Chondrocyte (in vitro differentiated cells): Measurements from ENCODE around the gene FAM114A2. TPM values are rescaled to one million over a fixed set of nuclear protein-coding genes. Genes with fewer than 3 reads are reported as not detected.
A peak's percentile ranks its signal among the peaks of the same experiment; 100 is the strongest.

ENCODE experiments used
- DNase-seq: peaks from one replicate; pipeline ENCODE4 v3.0.0; 2021; ENCODE audit warnings: mixed read lengths, low spot score
- H3K27ac Mint-ChIP-seq: one replicate; pipeline ENCODE4 v1.8.0; 2021; ENCODE audit warnings: mild to moderate bottlenecking, moderate library complexity, mixed read lengths; ENCODE audit not compliant: unreplicated experiment
- H3K27me3 Mint-ChIP-seq: 2 replicates; pipeline ENCODE4 v1.8.0; 2021; ENCODE audit warnings: low read depth, mixed read lengths
- H3K36me3 Mint-ChIP-seq: 2 replicates; pipeline ENCODE4 v1.8.0; 2021; ENCODE audit warnings: low read depth, mixed read lengths
- H3K4me1 Mint-ChIP-seq: 2 replicates; pipeline ENCODE4 v1.8.0; 2021; ENCODE audit warnings: low read depth, mild to moderate bottlenecking, mixed read lengths
- H3K4me3 Mint-ChIP-seq: one replicate; pipeline ENCODE4 v1.8.0; 2021; ENCODE audit warnings: mild to moderate bottlenecking, moderate library complexity, mixed read lengths; ENCODE audit not compliant: unreplicated experiment
- H3K9me3 Mint-ChIP-seq: 2 replicates; pipeline ENCODE4 v1.8.0; 2021; ENCODE audit warnings: low read depth, mixed read lengths
- total RNA-seq: library from RNA; stranded (reverse); gene quantifications from 3 replicates; pipeline ENCODE4 v1.2.1, GENCODE V29; 2021
- TF ChIP-seq, protein P1 (sequence below): fragments of 200-600 bp; sonication (generic); IDR thresholded peaks from 2 replicates; pipeline ENCODE4 v1.5.0; 2021; ENCODE audit warnings: antibody characterized with exemption, mild to moderate bottlenecking, moderate library complexity

The FAM114A2 gene
- total RNA-seq, 1 donor from 2014 or later: 31.5 TPM

DNA sequence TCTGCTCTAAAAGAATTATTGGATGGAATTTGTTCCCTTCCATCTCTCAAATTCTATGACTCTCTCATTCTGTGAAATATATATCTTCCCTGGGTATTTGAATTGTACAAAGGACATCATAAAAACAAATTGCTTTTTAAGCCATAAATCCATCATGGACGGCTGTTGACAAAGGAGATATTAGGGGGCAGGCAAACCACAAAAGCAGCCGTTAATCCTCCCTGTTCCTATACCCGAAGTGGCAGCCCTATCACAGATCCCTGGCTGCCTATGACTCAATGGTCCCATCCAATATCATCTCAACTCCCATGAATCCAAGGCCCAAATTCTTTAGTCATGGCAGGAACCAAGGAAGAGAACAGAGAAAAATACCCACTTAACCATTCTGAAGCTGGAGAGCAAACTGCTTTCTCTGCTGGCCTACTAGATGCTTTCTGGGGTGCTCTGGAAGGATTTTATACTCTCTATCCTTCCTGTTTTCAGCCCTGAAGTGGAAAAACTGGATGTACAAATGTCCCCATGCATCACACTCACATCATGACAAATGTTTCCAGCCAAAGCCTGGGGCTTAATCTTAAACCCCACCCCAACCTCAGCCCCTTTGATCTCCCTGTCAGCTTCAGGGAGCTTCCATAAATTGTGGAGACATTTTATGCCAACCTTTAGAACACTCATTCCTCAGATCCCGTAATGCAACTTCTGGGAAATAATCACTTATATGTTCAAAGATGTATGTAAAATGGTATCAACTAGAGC lies 59.5 kb downstream of the FAM114A2 start:
- TF ChIP-seq, protein P1, sequence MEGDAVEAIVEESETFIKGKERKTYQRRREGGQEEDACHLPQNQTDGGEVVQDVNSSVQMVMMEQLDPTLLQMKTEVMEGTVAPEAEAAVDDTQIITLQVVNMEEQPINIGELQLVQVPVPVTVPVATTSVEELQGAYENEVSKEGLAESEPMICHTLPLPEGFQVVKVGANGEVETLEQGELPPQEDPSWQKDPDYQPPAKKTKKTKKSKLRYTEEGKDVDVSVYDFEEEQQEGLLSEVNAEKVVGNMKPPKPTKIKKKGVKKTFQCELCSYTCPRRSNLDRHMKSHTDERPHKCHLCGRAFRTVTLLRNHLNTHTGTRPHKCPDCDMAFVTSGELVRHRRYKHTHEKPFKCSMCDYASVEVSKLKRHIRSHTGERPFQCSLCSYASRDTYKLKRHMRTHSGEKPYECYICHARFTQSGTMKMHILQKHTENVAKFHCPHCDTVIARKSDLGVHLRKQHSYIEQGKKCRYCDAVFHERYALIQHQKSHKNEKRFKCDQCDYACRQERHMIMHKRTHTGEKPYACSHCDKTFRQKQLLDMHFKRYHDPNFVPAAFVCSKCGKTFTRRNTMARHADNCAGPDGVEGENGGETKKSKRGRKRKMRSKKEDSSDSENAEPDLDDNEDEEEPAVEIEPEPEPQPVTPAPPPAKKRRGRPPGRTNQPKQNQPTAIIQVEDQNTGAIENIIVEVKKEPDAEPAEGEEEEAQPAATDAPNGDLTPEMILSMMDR: no peak
- Mint-ChIP-seq H3K4me1 (no peaks in the 10 kb centered on the region), H3K4me3 (no peak overlapping the region), H3K36me3 (no peaks in the 10 kb centered on the region), H3K27me3 (peaks cover 35% of the 10 kb centered on the region), H3K9me3 (no peaks in the 10 kb centered on the region), H3K27ac (no peak overlapping the region)
- DNase-seq: no peak

DNA sequence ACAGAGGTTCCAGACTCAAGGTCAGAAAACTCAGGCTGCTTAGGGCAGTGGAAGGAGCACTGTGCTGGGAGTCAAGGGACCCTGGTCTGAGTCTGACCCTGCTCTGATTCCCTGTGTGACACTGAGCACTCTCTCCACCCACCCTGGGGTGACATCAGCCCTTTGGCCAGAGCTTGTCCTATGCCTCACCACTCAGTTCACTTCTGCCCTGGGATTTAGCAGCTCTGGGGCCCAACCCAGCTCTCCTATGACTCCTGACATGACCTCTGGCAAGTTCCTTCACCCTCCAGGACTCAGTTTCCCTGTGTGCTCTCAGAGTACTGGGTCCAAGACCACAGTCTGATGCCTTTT lies 63.9 kb downstream of the FAM114A2 start:
- Mint-ChIP-seq H3K36me3 (peaks cover 2% of the 10 kb centered on the region), H3K4me1 (no peaks in the 10 kb centered on the region)

DNA sequence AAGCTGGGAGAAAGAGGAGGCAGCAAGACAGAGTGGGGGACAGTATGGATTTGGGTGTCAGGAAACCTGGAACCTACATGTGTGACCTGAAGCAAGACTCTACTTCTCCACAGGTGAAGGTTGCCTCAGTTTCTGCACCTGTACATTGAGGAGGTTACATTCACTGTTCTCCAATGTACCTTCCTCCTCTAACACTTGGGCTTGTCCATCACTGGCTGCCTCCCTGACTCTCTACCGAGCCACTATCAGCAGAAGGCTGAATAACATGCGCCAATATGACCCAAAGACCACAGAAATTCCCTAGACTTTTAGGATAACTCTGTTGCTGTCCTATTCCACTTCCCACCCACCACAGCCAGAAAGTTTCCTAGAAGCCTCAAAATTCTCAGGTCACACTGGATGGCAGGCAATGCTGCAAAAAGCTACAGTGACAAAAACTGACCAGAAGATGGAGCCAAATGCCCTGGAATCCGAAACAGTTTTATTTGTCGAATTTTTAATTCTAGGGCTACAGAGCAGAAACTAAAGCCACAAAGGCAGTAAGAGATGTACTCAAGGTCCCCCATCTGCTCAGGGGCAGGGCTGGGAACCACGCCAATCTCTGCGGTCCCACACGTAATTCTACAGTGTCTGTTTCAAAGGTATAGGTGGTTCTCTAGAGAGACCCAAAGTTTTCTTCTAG lies 64.4 kb downstream of the FAM114A2 start:
- H3K27me3 Mint-ChIP-seq: peaks cover 42% of the 10 kb centered on the region
- H3K27ac Mint-ChIP-seq: no peak overlapping the region
- no peaks in the 10 kb centered on the region for H3K9me3 Mint-ChIP-seq
- no peak for DNase-seq
- TF ChIP-seq, protein P1: peak; percentile 93
- H3K36me3 Mint-ChIP-seq: peaks cover 2% of the 10 kb centered on the region
- no peaks in the 10 kb centered on the region for H3K4me1 Mint-ChIP-seq
- H3K4me3 Mint-ChIP-seq: no peak overlapping the region

More for the DNA sequence above, 63.9 kb downstream of the FAM114A2 start:
- no peak for DNase-seq
- H3K27me3 Mint-ChIP-seq: peaks cover 42% of the 10 kb centered on the region
- TF ChIP-seq, protein P1: no peak
- H3K4me3 Mint-ChIP-seq: no peak overlapping the region
- H3K9me3 Mint-ChIP-seq: no peaks in the 10 kb centered on the region
- no peak overlapping the region for H3K27ac Mint-ChIP-seq

DNA sequence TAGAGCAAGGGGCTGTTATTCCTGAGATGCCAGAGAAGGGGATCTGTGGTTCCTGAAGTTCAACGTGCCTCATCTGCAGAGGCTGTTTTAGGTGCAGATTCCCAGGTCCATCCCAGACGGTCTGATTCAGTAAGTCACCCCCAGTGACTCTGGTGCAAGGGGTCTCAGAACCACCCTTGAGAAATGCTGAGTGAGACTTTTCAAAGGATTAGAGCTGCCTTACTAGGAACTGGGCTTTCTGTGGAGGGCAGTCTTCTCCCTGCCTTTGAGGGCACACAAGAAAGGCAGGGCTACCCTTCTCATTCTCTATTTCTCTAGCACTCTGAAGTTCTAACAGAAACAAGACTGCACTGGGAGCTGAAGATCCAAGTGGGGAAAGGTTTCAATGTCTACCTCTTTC lies 66.5 kb downstream of the FAM114A2 start:
- TF ChIP-seq, protein P1: no peak
- H3K36me3 Mint-ChIP-seq: peaks cover 2% of the 10 kb centered on the region

DNA sequence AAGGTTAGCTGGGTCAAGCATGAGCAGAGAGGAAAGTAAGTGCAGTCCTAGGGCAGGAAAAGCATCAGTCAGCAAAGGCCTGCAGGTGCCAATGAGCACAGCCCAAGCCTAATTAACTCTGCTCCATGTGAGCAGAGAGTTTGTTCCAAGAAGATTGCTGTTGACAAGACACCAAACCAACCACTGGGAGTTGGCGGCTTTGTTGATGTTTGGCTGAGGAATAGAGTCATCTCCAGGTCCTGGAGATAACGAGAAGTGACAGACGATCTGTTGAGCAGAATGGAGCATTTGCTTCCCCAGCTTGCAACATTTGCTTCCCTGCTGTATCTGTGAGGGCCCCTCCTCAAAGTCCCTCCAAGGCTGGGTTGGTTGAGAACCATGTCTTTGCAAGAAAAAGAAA lies 68.2 kb downstream of the FAM114A2 start:
- Mint-ChIP-seq H3K27me3 (peaks cover 26% of the 10 kb centered on the region), H3K9me3 (no peaks in the 10 kb centered on the region), H3K4me1 (no peaks in the 10 kb centered on the region), H3K36me3 (peaks cover 2% of the 10 kb centered on the region), H3K27ac (no peak overlapping the region), H3K4me3 (no peak overlapping the region)
- TF ChIP-seq, protein P1: no peak
- DNase-seq: no peak

More for the DNA sequence above, 66.5 kb downstream of the FAM114A2 start:
- no peaks in the 10 kb centered on the region for H3K9me3 Mint-ChIP-seq
- H3K27me3 Mint-ChIP-seq: peaks cover 38% of the 10 kb centered on the region
- no peak overlapping the region for H3K27ac Mint-ChIP-seq
- H3K4me1 Mint-ChIP-seq: no peaks in the 10 kb centered on the region
- DNase-seq: no peak
- no peak overlapping the region for H3K4me3 Mint-ChIP-seq
